ENCODE results near the gene CAGE1.

Gene CAGE1

GRCh38 chr6:7389451-7390225, at the start of gene CAGE1, which contains the start of gene RIOK1:
CAGE1 (minus strand) TSS chr6:7389742; CDS start chr6:7387173, 2,569 bp downstream.
RIOK1 (plus strand) TSS chr6:7389808; CDS start chr6:7390003, 195 bp downstream.
- peak; percentile 84 to 91 for DNase-seq

- DNase-seq = no peak
Measured at GRCh38 chr6:7439228-7439627, 49.7 kb upstream of the CAGE1 start.

GRCh38 chr6:7438011-7438410, 48.5 kb upstream of the CAGE1 start:
- DNase-seq = no peak

GRCh38 chr6:7434672-7435071, 45.1 kb upstream of the CAGE1 start:
- DNase-seq = no peak

GRCh38 chr6:7433121-7433617, 43.6 kb upstream of the CAGE1 start:
- DNase-seq = no peak

GRCh38 chr6:7432391-7433120, 43.0 kb upstream of the CAGE1 start:
- no peak for DNase-seq

GRCh38 chr6:7431674-7432390, 42.3 kb upstream of the CAGE1 start:
- no peak for DNase-seq

- no peak for DNase-seq
Measured at GRCh38 chr6:7431313-7431673, 41.8 kb upstream of the CAGE1 start.

GRCh38 chr6:7426447-7427169, 37.1 kb upstream of the CAGE1 start:
- DNase-seq = no peak

GRCh38 chr6:7425808-7426190, 36.3 kb upstream of the CAGE1 start:
- DNase-seq = no peak

GRCh38 chr6:7424967-7425807, 35.6 kb upstream of the CAGE1 start:
- DNase-seq = no peak

GRCh38 chr6:7424058-7424457, 34.5 kb upstream of the CAGE1 start:
- DNase-seq = no peak

GRCh38 chr6:7421066-7421465, 31.5 kb upstream of the CAGE1 start:
- no peak for DNase-seq

GRCh38 chr6:7419065-7419464, 29.5 kb upstream of the CAGE1 start:
- no peak for DNase-seq

- DNase-seq = no peak
Measured at GRCh38 chr6:7418238-7418905, 28.8 kb upstream of the CAGE1 start.

GRCh38 chr6:7417684-7418083, 28.1 kb upstream of the CAGE1 start:
- DNase-seq = no peak

GRCh38 chr6:7414811-7415210, 25.3 kb upstream of the CAGE1 start:
- DNase-seq = no peak

- DNase-seq = no peak
Measured at GRCh38 chr6:7413151-7413823, 23.7 kb upstream of the CAGE1 start.

GRCh38 chr6:7411328-7411727, 21.8 kb upstream of the CAGE1 start:
- DNase-seq = no peak

GRCh38 chr6:7410851-7411250, 21.3 kb upstream of the CAGE1 start:
- peak in 1 of 2 donors; percentile 38 for DNase-seq

- DNase-seq = no peak
Measured at GRCh38 chr6:7409740-7410139, 20.2 kb upstream of the CAGE1 start.

Measured in hippocampal formation (tissue), 2 donors.